Stimulated activated CD4-positive, alpha-beta T cell treated with anti-CD3 and anti-CD28 coated beads, Interleukin-2, amount 100 ng/mL, for 24 hours (primary cell): Measurements from ENCODE around the gene CAMTA1.
A peak's percentile ranks its signal among the peaks of the same experiment; 100 is the strongest.

Experiments used
- DNase-seq, 2 donors: peaks; one replicate each; pipeline ENCODE4 v3.0.0-alpha.2; 2020

CAMTA1 gene

GRCh38 chr1:6880951-6881690 lies 95.9 kb downstream of the CAMTA1 start:
- no peak for DNase-seq

- DNase-seq: no peak
Measured at GRCh38 chr1:6882414-6882813, 97.2 kb downstream of the CAMTA1 start.

- no peak for DNase-seq
Measured at GRCh38 chr1:6884652-6885153, 99.4 kb downstream of the CAMTA1 start.

- no peak for DNase-seq
Measured at GRCh38 chr1:6885426-6885825, 100.2 kb downstream of the CAMTA1 start.

GRCh38 chr1:6886523-6886922 lies 101.3 kb downstream of the CAMTA1 start:
- DNase-seq: no peak

GRCh38 chr1:6888268-6888667 lies 103.0 kb downstream of the CAMTA1 start:
- DNase-seq: no peak

GRCh38 chr1:6888870-6889269 lies 103.6 kb downstream of the CAMTA1 start:
- no peak for DNase-seq

- peak; percentile 41 to 47 for DNase-seq
Measured at GRCh38 chr1:6889875-6890480, 104.7 kb downstream of the CAMTA1 start.

- no peak for DNase-seq
Measured at GRCh38 chr1:6890686-6891085, 105.4 kb downstream of the CAMTA1 start.

GRCh38 chr1:6891781-6892579 lies 106.7 kb downstream of the CAMTA1 start:
- peak in 1 of 2 donors; percentile 55 for DNase-seq

GRCh38 chr1:6893388-6893787 lies 108.1 kb downstream of the CAMTA1 start:
- DNase-seq: no peak

GRCh38 chr1:6897138-6897537 lies 111.9 kb downstream of the CAMTA1 start:
- no peak for DNase-seq

- DNase-seq: no peak
Measured at GRCh38 chr1:6898974-6899539, 113.8 kb downstream of the CAMTA1 start.

- no peak for DNase-seq
Measured at GRCh38 chr1:6899621-6900020, 114.4 kb downstream of the CAMTA1 start.

- no peak for DNase-seq
Measured at GRCh38 chr1:6902153-6902552, 116.9 kb downstream of the CAMTA1 start.

GRCh38 chr1:6904476-6905170 lies 119.4 kb downstream of the CAMTA1 start:
- DNase-seq: no peak

GRCh38 chr1:6905331-6905730 lies 120.1 kb downstream of the CAMTA1 start:
- no peak for DNase-seq

- no peak for DNase-seq
Measured at GRCh38 chr1:6905790-6906189, 120.5 kb downstream of the CAMTA1 start.

- no peak for DNase-seq
Measured at GRCh38 chr1:6906783-6907182, 121.5 kb downstream of the CAMTA1 start.

GRCh38 chr1:6907201-6907600 lies 121.9 kb downstream of the CAMTA1 start:
- DNase-seq: no peak

- no peak for DNase-seq
Measured at GRCh38 chr1:6907676-6908434, 122.6 kb downstream of the CAMTA1 start.

- no peak for DNase-seq
Measured at GRCh38 chr1:6909401-6909800, 124.1 kb downstream of the CAMTA1 start.
